ENCODE results near the gene HMX3.

The HMX3 gene

DNA sequence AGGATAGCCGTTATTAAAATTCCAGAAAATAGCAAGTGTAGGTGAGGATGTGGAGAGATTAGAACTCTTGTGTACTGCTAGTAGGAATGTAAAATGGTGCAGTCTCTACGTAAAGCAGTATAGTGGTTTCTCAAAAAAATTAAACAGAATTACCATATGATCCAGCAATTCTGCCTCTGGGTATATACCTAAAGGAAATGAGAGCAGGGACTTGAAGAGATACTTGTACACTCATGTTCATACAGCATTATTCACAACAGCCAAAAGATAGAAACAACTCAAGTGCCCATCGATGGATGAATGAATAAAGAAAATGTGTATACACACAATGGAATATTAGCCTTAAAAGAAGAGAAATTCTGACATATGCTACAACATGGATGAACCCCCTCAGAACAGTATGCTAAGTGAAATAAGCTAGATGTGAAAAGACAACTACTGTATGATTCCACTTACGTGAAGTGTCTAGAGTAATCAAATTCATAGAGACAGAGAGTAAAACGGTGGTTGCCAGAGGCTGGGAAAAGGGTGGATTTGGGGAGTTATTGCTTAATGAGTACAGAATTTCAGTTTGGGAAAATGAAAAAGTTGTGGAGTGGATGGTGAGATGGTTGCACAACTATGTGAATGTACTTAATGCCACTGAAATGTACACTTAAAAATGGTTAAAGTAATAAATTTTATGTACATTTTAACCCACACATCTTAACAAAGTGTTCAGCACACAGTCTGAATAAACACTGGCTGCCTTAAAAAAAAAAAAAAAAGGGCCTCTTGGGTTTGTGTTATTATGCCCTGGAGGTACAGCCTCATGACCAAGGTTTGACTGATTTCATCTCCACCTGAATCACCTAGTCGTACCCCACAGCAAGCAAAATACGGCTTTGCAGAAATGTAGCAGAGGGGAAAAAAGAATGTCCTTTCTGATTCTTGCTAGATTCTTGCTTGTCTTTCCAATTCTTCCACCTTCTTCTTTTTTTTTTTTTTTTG is 44.6 kb downstream of the HMX3 start:
- no peak for DNase-seq

DNA sequence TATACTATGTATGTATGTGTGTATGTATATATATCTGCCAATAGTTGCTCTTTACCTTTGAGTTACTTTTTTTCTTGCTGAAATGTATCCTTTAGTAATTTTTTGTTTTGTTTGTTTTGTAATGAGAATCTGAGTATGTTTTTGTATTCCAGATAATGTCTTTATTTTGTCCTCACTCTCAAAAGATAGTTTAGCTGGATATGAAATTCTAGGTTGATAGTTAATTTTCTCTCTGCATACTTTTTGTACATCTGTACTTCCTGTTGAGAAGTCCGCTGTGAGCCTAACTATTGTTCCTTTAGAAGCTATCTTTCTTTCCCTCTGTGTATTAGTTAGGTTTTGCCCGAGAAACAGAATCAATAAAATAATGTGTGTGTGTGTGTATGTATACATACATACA is 48.0 kb downstream of the HMX3 start:
- DNase-seq = no peak

DNA sequence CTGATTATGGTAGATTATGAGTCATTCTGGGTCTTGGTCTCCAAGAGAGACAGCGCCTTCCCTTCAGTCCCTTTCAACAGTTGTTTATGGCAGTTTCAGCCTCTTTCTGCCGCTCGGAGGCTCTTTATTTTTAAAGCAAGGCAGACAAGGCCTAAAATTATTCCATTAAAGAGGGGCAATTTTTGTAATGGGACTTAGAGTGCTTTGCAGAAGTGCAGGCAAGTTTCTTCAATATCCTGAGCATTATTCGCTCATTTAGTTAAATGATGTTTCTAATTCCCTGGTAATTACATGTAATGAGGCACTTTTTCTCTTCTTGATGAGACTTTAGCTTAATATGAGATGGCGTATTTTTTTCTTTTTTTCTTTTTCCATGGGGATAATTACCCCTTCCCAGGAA is 52.0 kb downstream of the HMX3 start:
- DNase-seq = no peak
